ENCODE data around the gene NCOA7.
A peak's percentile ranks its signal among the peaks of the same experiment; 100 is the strongest.
"Not testable (repeated sequence)": the region's sequence is repeated elsewhere in the genome, so short reads cannot be mapped to it uniquely, and the experiment has no call there.

The NCOA7 gene

GRCh38 chr6:125754566-125754965 lies 36.2 kb upstream of the NCOA7 start:
- DNase-seq (ENCODE audit: low read depth in 2 of 2), result no peak

GRCh38 chr6:125759184-125759902 lies 31.4 kb upstream of the NCOA7 start:
- DNase-seq (ENCODE audit: low read depth in 2 of 2), result no peak

GRCh38 chr6:125759959-125760457 lies 30.8 kb upstream of the NCOA7 start:
- DNase-seq (ENCODE audit: low read depth in 2 of 2), result no peak

GRCh38 chr6:125764121-125764671 lies 26.6 kb upstream of the NCOA7 start:
- no peak for DNase-seq (ENCODE audit: low read depth in 2 of 2)

GRCh38 chr6:125765944-125766343 lies 24.8 kb upstream of the NCOA7 start:
- no peak for DNase-seq (ENCODE audit: low read depth in 2 of 2)

- DNase-seq (ENCODE audit: low read depth in 2 of 2), result no peak
Measured at GRCh38 chr6:125766641-125767040, 24.1 kb upstream of the NCOA7 start.

- no peak for DNase-seq (ENCODE audit: low read depth in 2 of 2)
Measured at GRCh38 chr6:125769147-125769783, 21.5 kb upstream of the NCOA7 start.

GRCh38 chr6:125773387-125774341 lies 17.1 kb upstream of the NCOA7 start:
- DNase-seq (ENCODE audit: low read depth in 2 of 2), result no peak

- not testable (repeated sequence) for DNase-seq (ENCODE audit: low read depth in 2 of 2)
Measured at GRCh38 chr6:125776107-125776826, 14.5 kb upstream of the NCOA7 start.

- DNase-seq (ENCODE audit: low read depth in 2 of 2), result peak; percentile 67 to 74
Measured at GRCh38 chr6:125779924-125780539, 10.7 kb upstream of the NCOA7 start.

GRCh38 chr6:125780540-125781313 lies 10.0 kb upstream of the NCOA7 start:
- peak in 1 of 2 donors; percentile 37 for DNase-seq (ENCODE audit: low read depth in 2 of 2)

GRCh38 chr6:125781314-125781868 lies 9.4 kb upstream of the NCOA7 start:
- DNase-seq (ENCODE audit: low read depth in 2 of 2), result no peak

- no peak for DNase-seq (ENCODE audit: low read depth in 2 of 2)
Measured at GRCh38 chr6:125784365-125784764, 6.4 kb upstream of the NCOA7 start.

GRCh38 chr6:125787791-125788190 lies 3.0 kb upstream of the NCOA7 start:
- no peak for DNase-seq (ENCODE audit: low read depth in 2 of 2)

GRCh38 chr6:125789167-125789566 lies 1.6 kb upstream of the NCOA7 start:
- DNase-seq (ENCODE audit: low read depth in 2 of 2), result no peak

- no peak for DNase-seq (ENCODE audit: low read depth in 2 of 2)
Measured at GRCh38 chr6:125789576-125790357, 993 bp upstream of the NCOA7 start.

- DNase-seq (ENCODE audit: low read depth in 2 of 2), result no peak
Measured at GRCh38 chr6:125791151-125791819, 525 bp downstream of the NCOA7 start.

GRCh38 chr6:125791820-125792165 lies 1.0 kb downstream of the NCOA7 start:
- no peak for DNase-seq (ENCODE audit: low read depth in 2 of 2)
